Right atrium auricular region (tissue), 2 donors: Measurements from ENCODE around the gene SPART. TPM values are rescaled to one million over a fixed set of nuclear protein-coding genes. Genes with fewer than 3 reads are reported as not detected.

Experiments
- DNase-seq: peaks from one replicate; pipeline ENCODE4 v3.0.0-alpha.2; 2019; ENCODE audit warnings: low spot score
- H3K27ac ChIP-seq, 2 donors: fragments of 200-600 bp; sonication (generic); 1 replicate in 1 of 2; 2 replicates in 1 of 2; pipeline ENCODE4 v1.5.1; 2016 to 2019
- H3K27me3 ChIP-seq, 2 donors: fragments of 200-600 bp; sonication (generic); one replicate each; pipeline versions ENCODE4 v1.5.1 to v1.6.0; 2017 to 2019
- H3K36me3 ChIP-seq: fragments of 200-600 bp; sonication (generic); one replicate; pipeline ENCODE4 v1.5.1; 2016
- H3K4me1 ChIP-seq, 2 donors: fragments of 200-600 bp; sonication (generic); one replicate each; pipeline versions ENCODE4 v1.5.1 to v1.6.0; 2017 to 2019
- H3K4me3 ChIP-seq, 2 donors: fragments of 200-600 bp; sonication (generic); 1 replicate in 1 of 2; 2 replicates in 1 of 2; pipeline ENCODE4 v1.5.1; 2017 to 2019; ENCODE audit warnings: mild to moderate bottlenecking in 1 of 2, moderate library complexity in 1 of 2
- H3K9me3 ChIP-seq, 2 donors: fragments of 200-600 bp; sonication (generic); one replicate each; pipeline ENCODE4 v1.5.1; 2019
- total RNA-seq, 2 donors: library from RNA; depleted of rRNA; stranded (reverse); fragments of >200 nt; gene quantifications; one replicate each; pipeline ENCODE4 v1.1.0, GENCODE V29; 2016
- TF ChIP-seq, protein P1 (sequence below), 2 donors: fragments of 200-600 bp; sonication (generic); IDR thresholded peaks; one replicate each; pipeline ENCODE4 v1.5.1; 2019; ENCODE audit warnings: antibody characterized with exemption in 2 of 2

Gene SPART
- total RNA-seq, 2 donors from 2014 or later: 34.1 to 36.3 TPM

DNA sequence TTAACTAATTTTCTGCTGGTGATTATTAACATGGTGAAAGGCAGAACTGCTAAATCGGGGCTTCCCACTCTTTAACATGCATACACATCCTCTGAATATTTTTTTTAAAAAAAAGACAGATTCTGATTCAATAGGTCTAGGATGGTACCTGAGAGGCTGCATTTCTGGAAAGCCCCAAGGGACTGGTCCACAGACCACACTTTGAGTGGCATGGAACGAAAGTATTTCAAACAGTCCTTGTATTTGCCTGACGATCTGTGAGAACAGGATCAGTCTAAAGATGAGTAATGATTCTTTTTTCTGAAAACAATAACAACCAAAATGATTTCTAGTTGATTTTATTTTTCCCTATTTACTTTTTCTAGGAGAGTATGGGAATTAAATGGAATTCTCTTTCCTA, 16.7 kb upstream of the SPART start:
- Histone ChIP-seq H3K4me1 (no peaks in the 10 kb centered on the region), H3K27ac (no peak overlapping the region), H3K36me3 (no peaks in the 10 kb centered on the region), H3K4me3 (no peak overlapping the region), H3K9me3 (no peaks in the 10 kb centered on the region), H3K27me3 (no peaks in the 10 kb centered on the region)
- TF ChIP-seq, protein P1, sequence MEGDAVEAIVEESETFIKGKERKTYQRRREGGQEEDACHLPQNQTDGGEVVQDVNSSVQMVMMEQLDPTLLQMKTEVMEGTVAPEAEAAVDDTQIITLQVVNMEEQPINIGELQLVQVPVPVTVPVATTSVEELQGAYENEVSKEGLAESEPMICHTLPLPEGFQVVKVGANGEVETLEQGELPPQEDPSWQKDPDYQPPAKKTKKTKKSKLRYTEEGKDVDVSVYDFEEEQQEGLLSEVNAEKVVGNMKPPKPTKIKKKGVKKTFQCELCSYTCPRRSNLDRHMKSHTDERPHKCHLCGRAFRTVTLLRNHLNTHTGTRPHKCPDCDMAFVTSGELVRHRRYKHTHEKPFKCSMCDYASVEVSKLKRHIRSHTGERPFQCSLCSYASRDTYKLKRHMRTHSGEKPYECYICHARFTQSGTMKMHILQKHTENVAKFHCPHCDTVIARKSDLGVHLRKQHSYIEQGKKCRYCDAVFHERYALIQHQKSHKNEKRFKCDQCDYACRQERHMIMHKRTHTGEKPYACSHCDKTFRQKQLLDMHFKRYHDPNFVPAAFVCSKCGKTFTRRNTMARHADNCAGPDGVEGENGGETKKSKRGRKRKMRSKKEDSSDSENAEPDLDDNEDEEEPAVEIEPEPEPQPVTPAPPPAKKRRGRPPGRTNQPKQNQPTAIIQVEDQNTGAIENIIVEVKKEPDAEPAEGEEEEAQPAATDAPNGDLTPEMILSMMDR (IDR thresholded peaks at IDR 0.05): no peak
- DNase-seq: no peak

DNA sequence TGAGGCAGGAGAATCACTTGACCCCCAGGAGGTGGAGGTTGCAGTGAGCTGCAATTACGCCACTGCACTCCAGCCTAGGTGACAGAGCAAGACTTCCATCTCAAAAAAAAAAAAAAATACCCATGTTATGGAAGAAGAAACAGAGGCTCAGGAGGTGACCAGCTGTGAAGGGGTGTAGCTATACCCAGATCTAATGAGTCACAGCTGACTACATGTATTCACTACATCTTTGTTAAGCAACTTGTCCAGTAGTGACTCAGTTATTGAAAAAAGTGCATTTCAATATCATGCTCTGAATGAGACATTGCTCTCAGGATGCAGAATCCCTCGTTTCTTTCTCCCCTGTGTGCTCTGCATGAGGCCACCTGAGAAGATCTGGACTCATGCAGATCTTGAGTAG, 16.1 kb upstream of the SPART start:
- DNase-seq: no peak
- Histone ChIP-seq H3K9me3 (no peaks in the 10 kb centered on the region), H3K4me1 (peaks cover 0 to 1% of the 10 kb centered on the region in 2 donors), H3K27ac (no peak overlapping the region), H3K36me3 (no peaks in the 10 kb centered on the region), H3K4me3 (no peak overlapping the region), H3K27me3 (no peaks in the 10 kb centered on the region)
- TF ChIP-seq, protein P1 (IDR thresholded peaks at IDR 0.05): no peak

DNA sequence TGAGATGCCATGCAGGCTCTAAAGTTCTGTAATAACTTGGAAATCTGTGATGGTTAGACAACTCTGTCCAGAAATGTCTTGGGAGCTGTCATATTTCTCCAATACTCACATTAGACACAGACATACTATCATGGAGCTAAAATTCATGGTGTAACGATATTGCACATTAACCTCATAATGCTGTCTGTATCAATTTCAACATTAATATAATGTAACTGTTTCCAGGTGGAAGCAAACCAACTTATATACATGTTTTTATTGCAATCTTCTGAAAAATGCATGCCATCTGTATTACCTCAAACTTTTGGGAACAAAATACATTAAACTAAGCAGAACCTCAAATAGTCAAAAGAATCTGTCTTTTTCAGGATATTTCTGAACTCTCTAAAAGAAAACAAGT, 14.7 kb upstream of the SPART start:
- no peak overlapping the region for H3K27ac ChIP-seq
- DNase-seq: no peak
- no peak overlapping the region for H3K4me3 ChIP-seq
- H3K4me1 ChIP-seq: peaks cover 0 to 5% of the 10 kb centered on the region in 2 donors
- no peaks in the 10 kb centered on the region for H3K36me3 ChIP-seq
- H3K9me3 ChIP-seq: no peaks in the 10 kb centered on the region
- TF ChIP-seq, protein P1 (IDR thresholded peaks at IDR 0.05): no peak
- no peaks in the 10 kb centered on the region for H3K27me3 ChIP-seq

DNA sequence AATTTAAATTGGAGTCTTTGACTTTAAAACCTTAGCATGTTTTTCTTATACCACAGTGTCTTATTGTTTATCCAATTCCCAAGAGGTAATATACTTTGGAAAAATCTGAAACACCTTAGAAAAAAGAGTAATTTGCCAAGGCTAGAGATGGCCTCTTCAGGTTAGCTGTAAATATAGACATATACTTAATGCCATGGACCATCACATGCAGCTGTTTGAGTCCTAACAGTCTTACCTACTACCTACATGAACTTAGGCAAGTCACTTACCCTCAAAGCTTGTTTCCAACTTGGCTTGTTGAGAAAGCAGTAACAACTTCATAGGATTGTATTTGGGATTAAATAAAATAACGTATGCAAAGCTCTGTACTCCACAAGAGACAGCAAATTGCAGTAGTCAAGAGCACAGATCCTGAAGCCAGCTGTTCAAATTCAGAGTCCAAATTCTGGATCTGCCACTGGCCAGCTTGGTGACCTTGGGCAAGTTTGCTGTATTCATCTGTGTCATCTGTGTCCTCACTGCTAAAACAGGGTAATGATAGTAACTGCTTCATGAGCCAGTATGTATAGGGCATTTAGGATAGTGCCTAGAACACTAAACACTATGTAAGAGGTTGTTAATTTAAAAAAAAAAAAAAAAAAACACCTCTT, 13.2 kb upstream of the SPART start:
- TF ChIP-seq, protein P1 (IDR thresholded peaks at IDR 0.05): no peak
- Histone ChIP-seq H3K9me3 (no peaks in the 10 kb centered on the region), H3K36me3 (no peaks in the 10 kb centered on the region), H3K4me1 (peaks cover 0 to 5% of the 10 kb centered on the region in 2 donors), H3K27ac (no peak overlapping the region), H3K27me3 (no peaks in the 10 kb centered on the region), H3K4me3 (no peak overlapping the region)
- no peak for DNase-seq

DNA sequence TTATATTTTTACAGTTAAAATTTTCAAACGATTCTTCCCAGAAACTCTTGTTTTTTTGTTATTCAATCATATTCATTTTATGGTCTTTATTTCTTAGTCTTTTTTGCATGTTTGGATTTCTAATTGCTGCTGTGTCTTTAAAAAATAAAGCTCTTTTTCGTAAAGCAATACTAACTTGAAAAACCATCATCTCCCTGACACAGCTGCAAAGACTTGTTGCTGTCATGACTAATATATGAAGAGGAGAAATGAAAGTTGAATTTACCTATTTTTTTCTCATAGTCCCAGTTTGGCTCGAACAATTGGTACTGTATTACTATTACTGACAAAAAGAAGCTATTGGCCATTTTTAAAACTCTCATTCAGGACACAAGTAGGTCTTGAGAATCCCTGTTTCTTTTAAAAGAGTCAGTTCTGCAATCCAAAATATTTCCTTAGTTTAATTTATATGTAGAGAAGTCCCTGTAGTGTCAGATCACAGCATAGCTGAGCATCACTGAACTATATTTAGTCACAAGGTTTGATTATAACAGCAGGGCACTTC, 12.1 kb upstream of the SPART start:
- DNase-seq: no peak
- TF ChIP-seq, protein P1 (IDR thresholded peaks at IDR 0.05): no peak
- Histone ChIP-seq H3K27me3 (no peaks in the 10 kb centered on the region), H3K4me3 (no peak overlapping the region), H3K9me3 (no peaks in the 10 kb centered on the region), H3K27ac (no peak overlapping the region), H3K36me3 (no peaks in the 10 kb centered on the region), H3K4me1 (peaks cover 0 to 5% of the 10 kb centered on the region in 2 donors)

DNA sequence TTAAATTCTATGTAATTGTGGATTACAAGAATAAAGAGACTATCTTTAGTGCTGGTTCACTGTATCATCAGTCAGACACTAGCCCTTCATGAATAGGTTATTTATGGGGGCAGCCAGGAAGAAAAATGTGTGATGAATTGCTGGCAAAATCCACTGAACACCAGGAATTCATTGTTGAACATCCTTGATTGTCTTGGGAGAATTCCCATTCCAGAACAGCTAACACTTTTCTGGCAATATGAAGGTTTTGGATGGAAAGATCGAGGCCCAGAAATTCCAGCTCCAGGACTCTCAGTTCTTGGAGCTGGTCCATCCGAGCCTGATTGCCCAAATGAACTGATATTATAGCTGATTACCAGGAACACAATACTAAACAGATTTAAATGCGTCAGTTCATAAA, 11.5 kb upstream of the SPART start:
- Histone ChIP-seq H3K27ac (no peak overlapping the region), H3K4me3 (no peak overlapping the region), H3K4me1 (peaks cover 0 to 5% of the 10 kb centered on the region in 2 donors), H3K36me3 (no peaks in the 10 kb centered on the region), H3K9me3 (no peaks in the 10 kb centered on the region), H3K27me3 (no peaks in the 10 kb centered on the region)
- no peak for DNase-seq
- TF ChIP-seq, protein P1 (IDR thresholded peaks at IDR 0.05): no peak
